Epithelial cell of esophagus (primary cell): ENCODE measurements around the gene TSPAN4.
A peak's percentile ranks its signal among the peaks of the same experiment; 100 is the strongest.

Experiments used
- DNase-seq: peaks from one replicate; pipeline ENCODE4 v3.0.0; 2010; ENCODE audit warnings: low read depth
- H3K4me3 ChIP-seq: 2 replicates; pipeline ENCODE4 v1.5.1; 2011; ENCODE audit warnings: mild to moderate bottlenecking, low read length, control low read depth
- CTCF ChIP-seq: IDR thresholded peaks from 2 replicates; pipeline ENCODE4 v1.5.1; 2011; ENCODE audit warnings: low read depth, mild to moderate bottlenecking, low read length, control low read depth, inconsistent platforms; ENCODE audit not compliant: insufficient read depth; ENCODE audit errors: missing control alignments

TSPAN4 gene

GRCh38 chr11:837990-838307 lies 4.7 kb upstream of the TSPAN4 start:
- TF ChIP-seq CTCF = no peak
- H3K4me3 ChIP-seq = no peak overlapping the region
- DNase-seq = no peak

GRCh38 chr11:838441-839279 lies 4.0 kb upstream of the TSPAN4 start:
- no peak overlapping the region for H3K4me3 ChIP-seq
- no peak for TF ChIP-seq CTCF
- peak; percentile 46 for DNase-seq

GRCh38 chr11:839280-839623 lies 3.4 kb upstream of the TSPAN4 start:
- TF ChIP-seq CTCF = no peak
- H3K4me3 ChIP-seq = no peak overlapping the region
- DNase-seq = no peak

- H3K4me3 ChIP-seq = peak overlapping the region; percentile 89
- DNase-seq = peak; percentile 39
Measured at GRCh38 chr11:839875-840617, 2.6 kb upstream of the TSPAN4 start.

GRCh38 chr11:841981-842369 lies 677 bp upstream of the TSPAN4 start:
- no peak for DNase-seq
- TF ChIP-seq CTCF = no peak
- peak overlapping the region; percentile 89 for H3K4me3 ChIP-seq

More at GRCh38 chr11:839875-840617, 2.6 kb upstream of the TSPAN4 start:
- TF ChIP-seq CTCF = peak; percentile 49

- no peak for DNase-seq
- H3K4me3 ChIP-seq = peak overlapping the region; percentile 89
- TF ChIP-seq CTCF = no peak
Measured at GRCh38 chr11:843086-843734, 558 bp downstream of the TSPAN4 start.
